Right renal pelvis (tissue), 4 donors: ENCODE data around the gene ZBTB16. TPM values are rescaled to one million over a fixed set of nuclear protein-coding genes. Genes with fewer than 3 reads are reported as not detected.
A peak's percentile ranks its signal among the peaks of the same experiment; 100 is the strongest.

Experiments
- DNase-seq, 4 donors: peaks; one replicate each; pipeline ENCODE4 v3.0.0-alpha.2; 2013; ENCODE audit warnings: low read depth in 4 of 4, low spot score in 3 of 4, missing footprints in 1 of 4
- polyA plus RNA-seq, 4 donors: library from polyadenylated mRNA; unstranded; fragments of 120-200 nt; gene quantifications; one replicate each; pipeline ENCODE4 v1.2.1, GENCODE V29; 2013; ENCODE audit not compliant: insufficient read length in 4 of 4

Gene ZBTB16
- polyA plus RNA-seq, 4 donors: 0.89 to 2.0 (median 1.5) TPM

- DNase-seq: no peak
Measured at GRCh38 chr11:114250993-114251814, 191.7 kb downstream of the ZBTB16 start.

- DNase-seq: no peak
Measured at GRCh38 chr11:114251815-114252337, 192.4 kb downstream of the ZBTB16 start.

DNA sequence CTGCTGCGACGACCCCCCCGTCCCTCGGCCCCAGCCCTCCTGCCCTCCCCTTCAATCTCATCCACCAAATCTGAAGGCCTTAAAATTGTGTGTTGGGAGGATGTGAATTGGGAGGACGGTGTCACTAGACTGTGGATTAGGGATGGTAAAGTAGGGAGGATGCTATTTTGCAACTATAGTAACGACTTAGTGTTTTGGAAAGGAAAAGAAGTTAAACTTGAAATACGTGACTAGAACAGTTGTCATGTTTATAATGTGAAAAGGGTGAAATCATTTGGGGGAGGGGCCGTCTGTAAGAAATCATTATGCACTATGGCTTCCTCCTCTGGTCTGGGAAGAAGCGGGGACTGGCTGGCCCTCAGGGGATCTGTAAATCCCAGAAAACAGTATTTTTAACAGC lies 193.3 kb downstream of the ZBTB16 start:
- no peak for DNase-seq

GRCh38 chr11:114253771-114254170 lies 194.3 kb downstream of the ZBTB16 start:
- no peak for DNase-seq

DNA sequence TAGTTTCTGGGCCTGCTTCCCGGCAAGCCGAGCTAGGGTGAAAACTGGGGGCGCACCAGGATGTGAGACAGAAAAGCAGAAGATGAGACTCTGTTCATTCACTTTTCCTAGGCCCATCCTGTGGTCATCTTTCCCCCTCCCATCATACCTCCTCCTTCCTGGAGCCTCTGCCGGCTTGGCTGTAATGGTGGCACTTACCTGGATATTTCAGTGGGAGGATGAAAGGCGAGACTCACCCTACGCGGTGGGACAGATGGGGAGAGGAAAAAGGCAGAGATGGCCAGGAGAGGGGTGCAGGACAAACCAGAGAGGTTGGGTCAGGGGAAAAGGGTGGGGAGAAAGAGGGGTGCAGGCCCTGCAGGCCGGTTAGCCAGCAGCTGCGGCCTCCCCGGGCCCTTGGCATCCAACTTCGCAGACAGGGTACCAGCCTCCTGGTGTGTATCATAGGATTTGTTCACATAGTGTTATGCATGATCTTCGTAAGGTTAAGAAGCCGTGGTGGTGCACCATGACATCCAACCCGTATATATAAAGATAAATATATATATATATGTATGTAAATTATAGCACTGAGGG lies 195.1 kb downstream of the ZBTB16 start:
- DNase-seq: no peak

DNA sequence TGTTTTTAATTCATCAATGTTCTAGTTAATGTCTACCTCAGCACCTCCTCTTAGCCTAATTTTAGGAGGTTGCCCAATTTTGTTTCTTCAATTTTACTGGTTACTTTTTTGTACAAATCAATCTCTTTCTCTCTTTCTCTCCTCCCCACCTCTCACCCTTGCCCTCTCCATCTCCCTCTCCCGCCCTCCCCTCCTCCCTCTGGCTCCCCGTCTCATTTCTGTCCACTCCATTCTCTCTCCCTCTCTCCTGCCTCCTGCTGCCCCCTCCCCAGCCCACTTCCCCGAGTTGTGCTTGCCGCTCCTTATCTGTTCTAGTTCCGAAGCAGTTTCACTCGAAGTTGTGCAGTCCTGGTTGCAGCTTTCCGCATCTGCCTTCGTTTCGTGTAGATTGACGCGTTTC lies 195.8 kb downstream of the ZBTB16 start:
- DNase-seq: no peak

- no peak for DNase-seq
Measured at GRCh38 chr11:114256176-114256966, 196.9 kb downstream of the ZBTB16 start.

DNA sequence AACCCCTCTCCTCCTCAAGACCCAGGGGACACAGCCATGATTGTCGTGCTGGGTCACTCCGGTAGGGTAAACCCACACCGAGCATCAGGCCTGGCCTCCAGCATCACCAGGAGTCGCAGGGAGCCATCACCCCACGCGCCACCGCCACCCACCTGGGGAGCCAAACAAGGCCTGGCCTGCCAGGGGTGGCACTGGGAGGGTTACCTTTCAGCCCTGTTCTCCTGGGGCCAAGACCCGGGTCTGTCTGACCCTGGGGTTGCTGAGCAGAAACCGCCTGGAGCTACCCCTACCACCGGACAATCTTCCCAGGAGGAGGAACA lies 197.4 kb downstream of the ZBTB16 start:
- no peak for DNase-seq

DNA sequence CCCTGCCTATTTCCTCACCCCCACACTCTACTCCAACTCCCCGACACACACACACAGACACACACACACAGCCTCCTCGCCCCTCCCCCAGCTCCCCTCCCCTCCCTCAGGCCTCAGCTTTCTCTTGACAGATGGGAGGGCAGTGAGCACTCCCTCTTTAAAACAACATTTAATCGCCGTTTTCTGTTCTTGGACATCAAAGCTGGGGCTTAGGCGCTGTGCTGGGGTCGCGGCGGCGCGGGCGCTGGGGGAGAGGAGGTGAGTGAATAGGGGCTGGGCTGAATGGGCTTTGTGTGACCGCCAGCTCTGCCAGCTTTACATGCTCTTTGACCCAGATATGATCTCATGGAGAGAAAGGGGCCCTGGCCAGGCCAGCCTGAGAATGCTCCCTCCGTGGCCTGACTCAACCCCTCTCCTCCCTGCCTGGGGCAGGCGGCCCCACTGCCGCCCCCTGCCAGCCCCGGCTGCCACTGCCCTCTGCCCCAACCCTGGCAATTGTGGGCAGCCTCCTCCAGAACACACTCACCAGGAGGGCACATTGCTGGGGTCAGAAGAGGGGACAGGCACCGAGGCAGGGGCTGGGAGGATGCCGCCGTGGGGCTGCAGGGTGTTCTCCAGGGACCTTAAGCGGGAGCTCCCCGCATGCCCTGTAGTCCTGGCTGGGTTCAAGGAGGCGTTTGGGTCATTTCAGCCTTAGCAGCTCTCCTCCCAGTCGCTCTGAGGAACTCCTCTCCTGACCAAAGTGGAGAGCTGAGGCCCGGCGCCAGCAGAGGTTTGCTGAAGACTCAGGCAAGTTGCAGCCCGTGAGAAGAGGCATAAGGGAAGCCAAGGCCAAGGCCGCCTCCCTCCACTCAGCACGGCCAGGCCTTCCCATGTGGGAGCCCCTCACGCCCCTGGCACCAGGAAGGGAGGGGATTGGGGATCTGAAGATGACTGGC lies 198.4 kb downstream of the ZBTB16 start:
- no peak for DNase-seq

- no peak for DNase-seq
Measured at GRCh38 chr11:114258696-114259095, 199.2 kb downstream of the ZBTB16 start.

DNA sequence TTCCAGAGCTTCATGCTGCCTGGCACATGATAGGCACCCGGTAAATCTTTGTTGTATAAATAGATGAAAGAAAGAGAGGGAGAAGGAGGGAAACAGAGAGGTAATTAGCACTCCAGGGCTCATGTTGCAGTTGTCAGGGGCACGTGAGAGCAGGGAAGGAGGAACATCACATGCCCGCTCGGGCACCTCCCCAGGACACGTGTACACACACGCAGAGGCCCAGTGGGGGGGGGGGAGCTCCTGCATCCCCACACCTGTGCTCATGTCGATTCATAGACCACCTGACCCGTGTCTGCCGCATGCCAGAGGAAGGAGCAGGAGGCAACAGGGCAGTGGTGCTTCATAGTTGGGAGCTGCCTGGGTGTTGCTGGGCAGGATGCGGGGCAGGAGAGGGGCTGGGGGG lies 199.6 kb downstream of the ZBTB16 start:
- no peak for DNase-seq

DNA sequence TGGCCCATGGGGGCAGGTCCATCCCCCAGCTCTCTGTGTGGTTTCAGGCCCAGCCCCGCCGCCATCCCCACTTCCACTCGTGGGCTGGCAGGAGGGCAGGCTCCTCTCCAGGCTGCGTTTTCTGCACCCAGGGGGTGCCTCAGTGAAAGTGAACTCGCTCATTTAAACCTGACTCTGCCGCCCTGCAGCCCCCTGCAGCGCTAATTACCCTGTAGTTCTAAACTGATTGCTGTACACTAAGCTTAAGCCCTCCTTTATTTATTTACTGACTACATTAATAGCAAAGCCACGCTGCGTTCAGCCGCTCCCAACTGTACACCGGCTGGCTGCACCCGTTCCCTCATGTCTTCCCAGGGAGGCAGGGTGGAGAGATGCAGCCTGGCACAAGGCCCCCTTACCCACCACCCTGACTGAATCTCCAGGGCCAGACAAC lies 200.1 kb downstream of the ZBTB16 start:
- DNase-seq: no peak

DNA sequence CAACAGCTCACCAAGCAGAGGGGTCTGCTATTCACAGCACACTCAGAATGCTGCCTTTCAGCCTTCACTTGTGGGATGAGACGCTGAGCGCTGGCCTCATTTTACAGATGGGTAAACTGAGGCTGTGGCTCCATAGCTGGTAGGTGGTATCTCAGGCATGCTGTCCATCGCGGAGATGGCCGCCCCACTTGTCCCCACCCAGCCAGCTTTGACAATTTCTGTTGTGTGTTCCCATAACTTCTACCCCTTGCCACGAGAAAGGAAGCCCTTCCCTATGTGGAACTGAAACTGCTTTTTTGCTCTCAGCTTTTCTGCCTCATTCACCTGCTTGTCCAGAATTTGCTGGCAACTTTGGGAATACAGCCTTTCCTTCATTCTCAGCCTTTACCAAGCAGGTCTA lies 200.6 kb downstream of the ZBTB16 start:
- no peak for DNase-seq

DNA sequence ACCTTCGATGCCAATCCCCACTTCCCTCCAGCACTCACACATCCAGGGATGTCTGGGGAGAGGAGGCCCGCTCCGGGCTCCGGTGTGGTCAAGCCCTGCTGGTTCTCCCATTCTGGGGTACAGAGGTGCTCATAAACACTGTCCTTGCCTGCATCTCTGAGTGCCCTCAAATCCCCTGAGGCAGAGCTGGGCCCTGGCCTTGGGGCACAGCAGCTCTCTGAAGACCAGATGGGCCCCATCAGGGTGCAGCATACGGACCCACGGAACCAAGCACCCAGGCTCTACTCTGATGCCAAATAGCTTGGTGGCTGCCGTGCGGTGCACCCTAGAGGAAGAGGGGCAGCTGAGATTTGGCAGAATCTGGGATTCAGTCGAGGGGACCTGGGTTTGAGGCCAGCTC lies 201.0 kb downstream of the ZBTB16 start:
- no peak for DNase-seq

GRCh38 chr11:114261791-114262190 lies 202.3 kb downstream of the ZBTB16 start:
- DNase-seq: no peak

- DNase-seq: peak in 2 of 4 donors; percentile 33 to 36
Measured at GRCh38 chr11:114262681-114263512, 203.4 kb downstream of the ZBTB16 start.

DNA sequence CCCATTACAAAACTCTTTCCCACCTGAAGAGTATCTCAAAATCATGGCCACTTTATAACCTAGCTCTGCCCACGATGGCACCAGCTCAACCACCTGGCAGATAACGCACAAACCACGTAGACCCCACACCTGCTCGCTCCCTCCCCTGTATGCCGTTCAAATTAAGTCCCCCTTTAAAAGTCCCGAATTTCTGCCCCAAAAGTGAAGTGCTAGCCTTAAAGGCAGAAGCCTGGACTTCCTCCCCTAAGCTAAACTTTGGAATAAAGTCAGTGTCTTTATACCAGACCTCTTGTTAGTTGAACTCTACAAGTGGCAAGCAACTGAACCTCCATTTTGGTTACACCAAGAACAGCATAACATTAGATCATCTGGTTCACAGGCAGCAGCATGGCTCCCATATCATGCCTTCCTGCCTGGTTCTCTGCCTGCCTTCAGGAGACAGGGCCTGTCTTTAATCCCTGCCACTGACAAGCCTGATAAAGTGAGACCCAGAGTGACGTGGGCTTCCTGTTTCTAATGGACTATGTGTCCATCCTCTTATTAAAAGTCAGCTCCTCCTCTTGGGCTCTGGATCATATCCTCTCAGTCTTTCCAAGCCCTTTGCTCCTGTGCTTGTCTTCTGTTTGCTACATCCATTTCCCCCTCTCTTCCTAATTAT lies 204.1 kb downstream of the ZBTB16 start:
- no peak for DNase-seq

DNA sequence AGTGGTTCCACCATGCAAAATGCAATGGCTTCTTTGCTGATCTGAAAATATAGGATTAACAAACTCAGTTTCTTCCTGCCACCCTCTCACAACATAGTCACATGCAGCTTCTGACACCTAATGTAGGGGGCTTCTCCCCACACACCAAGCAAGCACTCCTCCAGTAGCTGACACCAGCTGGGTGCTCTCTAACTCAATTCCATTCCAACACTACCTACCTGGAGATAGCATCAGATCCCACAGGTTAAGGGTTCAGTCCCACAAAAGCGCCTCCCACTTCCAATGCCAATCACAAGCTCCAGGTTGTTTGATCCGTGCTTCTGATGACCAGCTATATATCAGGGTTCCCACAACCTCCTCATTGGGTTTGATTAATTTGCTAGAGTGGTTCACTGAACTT lies 204.9 kb downstream of the ZBTB16 start:
- DNase-seq: no peak
